ENCODE results near the gene SCUBE1. TPM values are rescaled to one million over a fixed set of nuclear protein-coding genes. Genes with fewer than 3 reads are reported as not detected.

Gene SCUBE1
- total RNA-seq, 1 experiment from 2014 or later = 3.9 TPM

GRCh38 chr22:43205261-43205691, 137.9 kb downstream of the SCUBE1 start:
- Histone ChIP-seq H3K9me3 (ENCODE audit: control insufficient read depth in 1 of 2, insufficient read depth in 1 of 2, low read depth in 1 of 2, low read length in 2 of 2) (no peaks in the 10 kb centered on the region), H2AFZ (ENCODE audit: low read depth, low read length, poor library complexity, severe bottlenecking) (no peak overlapping the region), H3K27me3 (ENCODE audit: insufficient read depth, low read length) (no peaks in the 10 kb centered on the region), H3K4me1 (ENCODE audit: control insufficient read depth in 1 of 2, insufficient read depth in 2 of 2, low read length in 2 of 2) (peaks cover 0 to 11% of the 10 kb centered on the region in 2 experiments; a peak in 2 of 4 replicates), H3K9ac (ENCODE audit: low read length) (no peak overlapping the region), H3K79me2 (ENCODE audit: insufficient read depth, low read length) (no peaks in the 10 kb centered on the region), H4K20me1 (ENCODE audit: insufficient read depth) (no peaks in the 10 kb centered on the region), H3K27ac (ENCODE audit: low read depth, low read length) (no peak overlapping the region), H3K4me2 (ENCODE audit: low read length) (no peak overlapping the region), H3K9me2 (ENCODE audit: insufficient read depth) (no peaks in the 10 kb centered on the region), H3K36me3 (ENCODE audit: control insufficient read depth in 1 of 2, insufficient read depth in 2 of 2, low read length in 2 of 2) (no peaks in the 10 kb centered on the region), H3K4me3 (replicated peaks in 1 of 2; ENCODE audit: low read depth in 1 of 2, low read length in 2 of 2) (no peak overlapping the region)
- BruUV-seq (replicated peaks) = no TSS peak
- intact Hi-C loops (cut with micrococcal nuclease) = no loop called here
- CTCF ChIA-PET = no interaction called here
- ATAC-seq (no peak), DNase-seq (ENCODE audit: low read depth, low spot score) (no peak)
- TF ChIP-seq RAD21 (IDR thresholded peaks at IDR 0.05; ENCODE audit: low read depth) (no peak), EZH2 (IDR thresholded peaks at IDR 0.05) (no peak), ATF3 (IDR thresholded peaks at IDR 0.05) (no peak), JUND (IDR thresholded peaks at IDR 0.05) (no peak), CEBPB (IDR thresholded peaks at IDR 0.05; ENCODE audit: low read depth) (no peak), EZH2phosphoT487 (IDR thresholded peaks at IDR 0.05; ENCODE audit: borderline replicate concordance) (no peak), ZBTB33 (IDR thresholded peaks at IDR 0.05; ENCODE audit: extremely low read depth, insufficient replicate concordance, low read length) (no peak), CBX3 (IDR thresholded peaks at IDR 0.05; ENCODE audit: low read depth) (no peak)
- POLR2A ChIA-PET = no interaction called here
- RAD21 ChIA-PET (ENCODE audit: low non-redundant PET in 1 of 2, low total read pairs in 2 of 2, uncharacterized antibody in 2 of 2, unreplicated experiment in 2 of 2) = no interaction called here

GRCh38 chr22:43203471-43203981, 139.6 kb downstream of the SCUBE1 start:
- no peaks in the 10 kb centered on the region for H4K20me1 ChIP-seq (ENCODE audit: insufficient read depth)
- BruUV-seq (replicated peaks) = no TSS peak
- H3K27ac ChIP-seq (ENCODE audit: low read depth, low read length) = no peak overlapping the region
- POLR2A ChIA-PET = no interaction called here
- no peaks in the 10 kb centered on the region for H3K27me3 ChIP-seq (ENCODE audit: insufficient read depth, low read length)
- ATAC-seq = peak; percentile 28; the same call in 1 of the 2 replicates
- CTCF ChIA-PET = no interaction called here
- RAD21 ChIA-PET (ENCODE audit: low non-redundant PET in 1 of 2, low total read pairs in 2 of 2, uncharacterized antibody in 2 of 2, unreplicated experiment in 2 of 2) = no interaction called here
- no peaks in the 10 kb centered on the region for H3K9me3 ChIP-seq (ENCODE audit: control insufficient read depth in 1 of 2, insufficient read depth in 1 of 2, low read depth in 1 of 2, low read length in 2 of 2)
- DNase-seq (ENCODE audit: low read depth, low spot score) = no peak
- H3K4me2 ChIP-seq (ENCODE audit: low read length) = no peak overlapping the region
- H3K4me3 ChIP-seq (replicated peaks in 1 of 2; ENCODE audit: low read depth in 1 of 2, low read length in 2 of 2) = no peak overlapping the region
- H3K9me2 ChIP-seq (ENCODE audit: insufficient read depth) = no peaks in the 10 kb centered on the region
- H3K9ac ChIP-seq (ENCODE audit: low read length) = no peak overlapping the region
- intact Hi-C loops (cut with micrococcal nuclease) = no loop called here
- H3K79me2 ChIP-seq (ENCODE audit: insufficient read depth, low read length) = no peaks in the 10 kb centered on the region
- H3K4me1 ChIP-seq (ENCODE audit: control insufficient read depth in 1 of 2, insufficient read depth in 2 of 2, low read length in 2 of 2) = peaks cover 0 to 16% of the 10 kb centered on the region in 2 experiments; a peak in 2 of 4 replicates
- TF ChIP-seq CTCF (IDR thresholded peaks at IDR 0.05 in 2 of 3, conservative IDR thresholded peaks at IDR 0.05 in 1 of 3; ENCODE audit: borderline replicate concordance in 1 of 3, insufficient read depth in 1 of 3, low read depth in 2 of 3, low read length in 2 of 3) (peak in 1 of 3 experiments; percentile 20; a peak in 1 of 6 replicates), POLR2A (IDR thresholded peaks at IDR 0.05; ENCODE audit: borderline replicate concordance, extremely low read depth, insufficient read depth, insufficient read length) (no peak)
- H2AFZ ChIP-seq (ENCODE audit: low read depth, low read length, poor library complexity, severe bottlenecking) = no peak overlapping the region
- no peaks in the 10 kb centered on the region for H3K36me3 ChIP-seq (ENCODE audit: control insufficient read depth in 1 of 2, insufficient read depth in 2 of 2, low read length in 2 of 2)

Measured in HCT116 (cell line).